Measurements from ENCODE around the gene EGLN1.

Gene EGLN1

DNA sequence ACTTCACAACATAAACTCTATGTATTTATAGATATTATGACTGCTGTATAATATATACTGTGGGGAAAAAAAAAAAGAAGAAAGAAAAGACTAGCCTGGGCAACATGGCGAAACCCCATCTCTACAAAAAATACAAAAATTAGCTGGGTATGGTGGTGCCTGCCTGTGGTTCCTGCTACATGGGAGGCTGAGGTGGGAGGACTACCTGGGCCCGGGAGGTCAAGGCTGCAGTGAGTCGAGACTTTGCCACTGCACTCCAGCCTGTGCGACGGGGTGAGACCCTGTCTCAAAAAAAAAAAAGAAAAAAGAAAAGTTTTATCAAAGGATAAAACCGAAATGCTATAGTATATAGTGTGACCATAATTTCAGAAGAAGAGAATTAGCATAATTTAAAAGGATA lies 87.1 kb downstream of the EGLN1 start:
- DNase-seq (ENCODE audit: extremely low spot score) = no peak
- CTCF ChIA-PET = interaction anchor here (1.3 to 11.0 kb wide), 4 partner anchors 18 to 86 kb away, joined by 3 to 87 read pairs (median 8); no protein-coding TSS in a partner anchor
- POLR2A ChIA-PET = interaction anchor here (0.6 kb wide), 1 partner anchor 11 kb away, joined by 5 read pairs; no protein-coding TSS in a partner anchor
- TF ChIP-seq CTCF (IDR thresholded peaks at IDR 0.05; ENCODE audit: control extremely low read depth, extremely low read depth, low read depth, missing control alignments) = no peak

DNA sequence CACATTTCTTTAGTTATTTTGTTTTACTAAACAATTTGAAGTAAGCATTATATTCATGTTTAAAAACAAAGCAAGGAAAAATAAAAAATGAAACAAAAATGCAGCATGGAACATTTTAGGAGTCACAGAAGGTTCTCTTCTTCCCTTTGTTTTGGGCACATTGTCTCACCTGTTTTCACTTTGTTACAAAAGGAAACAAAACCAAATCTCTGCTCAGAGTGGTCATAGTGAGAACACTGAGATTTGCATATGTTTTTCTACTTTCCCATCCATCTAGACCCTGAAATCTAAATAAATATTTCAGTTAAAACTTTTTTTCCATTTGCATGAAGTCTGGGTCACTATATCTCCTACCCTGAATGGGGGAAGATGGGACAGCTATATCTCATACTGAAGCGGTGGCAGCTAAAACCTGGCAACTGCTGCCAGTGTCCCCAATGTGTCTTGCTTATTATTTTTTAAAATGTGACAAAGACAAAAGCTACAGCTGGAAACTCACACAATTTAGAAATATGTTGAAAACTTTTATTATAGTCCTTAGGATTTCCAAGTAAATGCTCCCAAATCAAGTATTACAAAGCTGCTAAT lies 87.9 kb downstream of the EGLN1 start:
- DNase-seq (ENCODE audit: extremely low spot score) = peak; percentile 38
- TF ChIP-seq CTCF (IDR thresholded peaks at IDR 0.05; ENCODE audit: control extremely low read depth, extremely low read depth, low read depth, missing control alignments) = no peak
- POLR2A ChIA-PET = interaction anchor here (0.5 kb wide), 1 partner anchor 234 kb away, joined by 3 read pairs; no protein-coding TSS in a partner anchor
- CTCF ChIA-PET = interaction anchor here (1.0 to 11.0 kb wide), 2 partner anchors 17 to 37 kb away, joined by 3 to 87 read pairs; no protein-coding TSS in a partner anchor

DNA sequence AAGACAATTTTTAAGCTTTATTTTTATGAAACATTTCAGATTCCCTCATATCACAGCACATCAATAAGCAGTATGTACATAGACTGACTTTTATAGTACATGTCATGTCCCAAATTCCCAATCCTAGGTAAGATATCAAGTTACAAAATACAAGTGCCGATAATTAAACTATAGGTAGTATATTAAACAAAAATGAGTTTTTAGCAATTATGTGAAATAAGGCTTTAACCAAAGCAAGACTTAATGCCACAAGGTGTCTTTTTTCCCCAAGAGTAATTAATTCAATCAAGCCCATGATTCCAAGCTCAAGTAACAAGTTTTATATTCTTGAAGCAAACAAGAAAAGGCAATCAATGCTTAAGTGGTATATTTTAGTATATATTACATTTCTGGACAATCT lies 89.3 kb downstream of the EGLN1 start:
- no peak for TF ChIP-seq CTCF (IDR thresholded peaks at IDR 0.05; ENCODE audit: control extremely low read depth, extremely low read depth, low read depth, missing control alignments)
- POLR2A ChIA-PET = no interaction called here
- no peak for DNase-seq (ENCODE audit: extremely low spot score)
- CTCF ChIA-PET = interaction anchor here (11.0 kb wide), 1 partner anchor 16 kb away, joined by 87 read pairs; no protein-coding TSS in a partner anchor

DNA sequence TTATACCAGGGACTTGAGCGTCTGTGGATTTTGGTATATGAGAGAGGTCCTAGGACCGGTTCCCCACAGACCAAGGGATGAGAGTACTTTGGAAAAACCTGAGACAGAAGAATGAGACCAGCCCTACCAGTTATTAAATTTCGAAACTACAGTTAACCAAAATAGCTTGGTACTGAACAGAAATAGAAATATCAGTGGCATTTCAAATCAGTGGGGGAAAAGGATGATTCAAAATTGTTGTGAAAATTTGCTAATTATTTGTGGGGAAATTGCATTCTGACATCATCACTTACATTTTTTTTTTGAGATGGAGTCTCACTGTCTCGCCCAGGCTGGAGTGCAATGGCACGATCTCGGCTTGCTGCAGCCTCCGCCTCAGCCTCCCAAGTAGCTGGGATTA lies 92.6 kb downstream of the EGLN1 start:
- no peak for TF ChIP-seq CTCF (IDR thresholded peaks at IDR 0.05; ENCODE audit: control extremely low read depth, extremely low read depth, low read depth, missing control alignments)
- no peak for DNase-seq (ENCODE audit: extremely low spot score)
- POLR2A ChIA-PET = no interaction called here
- CTCF ChIA-PET = interaction anchor here (11.0 kb wide), 1 partner anchor 12 kb away, joined by 87 read pairs; no protein-coding TSS in a partner anchor

- POLR2A ChIA-PET = no interaction called here
- DNase-seq (ENCODE audit: extremely low spot score) = no peak
- no peak for TF ChIP-seq CTCF (IDR thresholded peaks at IDR 0.05; ENCODE audit: control extremely low read depth, extremely low read depth, low read depth, missing control alignments)
- CTCF ChIA-PET = interaction anchor here (1.2 kb wide), 1 partner anchor 12 kb away, joined by 3 read pairs; no protein-coding TSS in a partner anchor
These were observed 94.5 kb downstream of the EGLN1 start for GRCh38 chr1:231327617-231328016.

GRCh38 chr1:231326248-231326647 lies 95.8 kb downstream of the EGLN1 start:
- no peak for DNase-seq (ENCODE audit: extremely low spot score)
- ChIA-PET CTCF (no interaction called here), POLR2A (no interaction called here)
- no peak for TF ChIP-seq CTCF (IDR thresholded peaks at IDR 0.05; ENCODE audit: control extremely low read depth, extremely low read depth, low read depth, missing control alignments)
